Skeletal muscle tissue (tissue), 4 donors: Measurements from ENCODE around the gene PGM5. TPM values are rescaled to one million over a fixed set of nuclear protein-coding genes. Genes with fewer than 3 reads are reported as not detected.

Experiments
- H3K27ac ChIP-seq: one replicate; pipeline ENCODE4 v1.7.0; 2013; ENCODE audit warnings: mild to moderate bottlenecking, low read depth, low read length, inconsistent platforms
- H3K27me3 ChIP-seq, 3 donors: one replicate each; pipeline ENCODE4 v1.7.0; 2013; ENCODE audit warnings: low read length in 3 of 3; ENCODE audit not compliant: control insufficient read depth in 3 of 3, insufficient read depth in 3 of 3
- H3K36me3 ChIP-seq, 3 donors: one replicate each; pipeline ENCODE4 v1.7.0; 2013; ENCODE audit warnings: low read length in 3 of 3; ENCODE audit not compliant: control insufficient read depth in 3 of 3, insufficient read depth in 3 of 3
- H3K4me1 ChIP-seq, 3 donors: one replicate each; pipeline ENCODE4 v1.7.0; 2013; ENCODE audit warnings: low read length in 3 of 3, mild to moderate bottlenecking in 3 of 3; ENCODE audit not compliant: control insufficient read depth in 3 of 3, insufficient read depth in 3 of 3
- H3K4me3 ChIP-seq, 3 donors: one replicate each; pipeline ENCODE4 v1.7.0; 2013; ENCODE audit warnings: low read length in 3 of 3
- H3K9ac ChIP-seq, 3 donors: one replicate each; pipeline ENCODE4 v1.7.0; 2013; ENCODE audit warnings: low read length in 3 of 3, mild to moderate bottlenecking in 3 of 3, moderate library complexity in 2 of 3, low read depth in 1 of 3
- H3K9me3 ChIP-seq, 3 donors: one replicate each; pipeline ENCODE4 v1.7.0; 2013; ENCODE audit warnings: low read length in 3 of 3; ENCODE audit not compliant: control insufficient read depth in 3 of 3
- total RNA-seq: library from RNA; depleted of rRNA; stranded (reverse); fragments of >200 nt; gene quantifications from one replicate; pipeline ENCODE4 v1.2.3, GENCODE V29; 2014
- donor health status: Osteomylitis.

PGM5 gene
- total RNA-seq, 1 donor from 2014 or later, result 69.4 TPM

- H3K36me3 ChIP-seq, result peaks cover 0 to 14% (median 4%) of the 10 kb centered on the region in 3 donors
Observed at GRCh38 chr9:68502279-68502678, 145.9 kb downstream of the PGM5 start.

GRCh38 chr9:68505681-68506409, 149.4 kb downstream of the PGM5 start:
- Histone ChIP-seq H3K27ac (peak overlapping the region; percentile 0), H3K4me1 (peaks cover 7 to 16% (median 15%) of the 10 kb centered on the region in 3 donors), H3K36me3 (peaks cover 0 to 6% (median under 1%) of the 10 kb centered on the region in 3 donors)

More at GRCh38 chr9:68502279-68502678, 145.9 kb downstream of the PGM5 start:
- H3K9ac ChIP-seq, result no peak overlapping the region
- H3K27me3 ChIP-seq, result no peaks in the 10 kb centered on the region
- no peaks in the 10 kb centered on the region for H3K9me3 ChIP-seq
- no peak overlapping the region for H3K4me3 ChIP-seq
- H3K4me1 ChIP-seq, result peaks cover 13 to 24% (median 15%) of the 10 kb centered on the region in 3 donors
- peak overlapping the region; percentile 15 for H3K27ac ChIP-seq

DNA sequence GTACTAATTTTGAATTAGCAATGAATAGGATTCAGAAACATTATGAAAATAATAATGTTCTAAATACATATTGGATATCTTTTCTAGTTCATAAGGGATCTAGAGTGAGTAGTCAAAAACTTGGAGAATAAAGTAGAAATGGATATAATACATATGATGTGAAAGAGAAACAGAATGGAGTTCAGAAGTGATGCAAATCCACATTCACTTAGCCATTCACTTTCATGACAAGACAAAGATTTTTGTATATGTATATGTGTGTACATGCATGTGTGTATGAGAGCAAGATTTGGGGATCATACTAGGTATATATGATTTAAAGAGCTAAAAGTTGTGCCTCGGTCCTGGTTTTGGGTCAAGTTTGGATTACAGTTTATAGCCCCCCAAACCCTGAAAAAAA, 150.1 kb downstream of the PGM5 start:
- Histone ChIP-seq H3K4me3 (no peak overlapping the region), H3K36me3 (peaks cover 0 to 6% (median 0%) of the 10 kb centered on the region in 3 donors), H3K9ac (no peak overlapping the region), H3K27me3 (no peaks in the 10 kb centered on the region), H3K4me1 (peaks cover 1 to 10% (median 7%) of the 10 kb centered on the region in 3 donors), H3K27ac (no peak overlapping the region), H3K9me3 (no peaks in the 10 kb centered on the region)

More at GRCh38 chr9:68505681-68506409, 149.4 kb downstream of the PGM5 start:
- Histone ChIP-seq H3K4me3 (no peak overlapping the region), H3K9ac (no peak overlapping the region), H3K9me3 (no peaks in the 10 kb centered on the region), H3K27me3 (no peaks in the 10 kb centered on the region)

DNA sequence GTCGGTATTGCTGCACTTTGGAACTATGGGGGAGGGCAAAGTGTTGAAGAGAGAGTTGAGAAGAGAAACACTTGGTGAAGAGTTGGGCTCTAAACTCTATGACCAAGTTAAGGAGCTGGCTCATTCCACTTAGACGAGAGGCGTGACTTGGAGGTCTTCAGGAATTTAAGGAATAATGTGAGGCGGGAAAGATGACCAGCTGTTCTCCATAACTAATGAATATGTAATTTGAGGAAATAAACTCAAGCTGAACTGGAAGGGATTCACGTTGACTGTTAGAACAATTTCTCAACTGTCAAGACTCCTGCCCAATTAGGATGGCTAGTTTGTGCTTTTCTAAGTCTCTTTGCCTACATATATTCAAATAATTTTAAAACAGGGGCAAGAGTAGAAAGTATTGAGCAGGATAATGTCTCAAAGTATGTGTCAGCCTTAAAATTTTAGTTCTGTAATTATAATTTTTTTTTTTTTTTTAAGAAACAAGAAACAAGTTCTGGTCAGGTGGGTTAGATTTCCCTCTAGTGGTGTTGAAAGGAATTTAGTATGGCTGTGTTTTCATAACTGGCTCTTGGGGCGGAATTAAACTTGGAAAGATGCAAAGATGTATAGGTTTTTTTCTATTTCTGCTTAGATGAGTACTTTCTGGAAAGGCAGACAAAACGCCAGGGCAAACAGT, 150.9 kb downstream of the PGM5 start:
- no peaks in the 10 kb centered on the region for H3K27me3 ChIP-seq
- H3K4me1 ChIP-seq, result peaks cover 0 to 6% (median 3%) of the 10 kb centered on the region in 3 donors
- H3K4me3 ChIP-seq, result no peak overlapping the region
- H3K36me3 ChIP-seq, result peaks cover 0 to 6% (median 0%) of the 10 kb centered on the region in 3 donors
- H3K9me3 ChIP-seq, result no peaks in the 10 kb centered on the region
- H3K9ac ChIP-seq, result no peak overlapping the region
- H3K27ac ChIP-seq, result no peak overlapping the region

GRCh38 chr9:68507806-68508145, 151.4 kb downstream of the PGM5 start:
- no peaks in the 10 kb centered on the region for H3K9me3 ChIP-seq
- peaks cover 0 to 6% (median 0%) of the 10 kb centered on the region in 3 donors for H3K4me1 ChIP-seq
- H3K27me3 ChIP-seq, result no peaks in the 10 kb centered on the region
- H3K27ac ChIP-seq, result no peak overlapping the region
- H3K9ac ChIP-seq, result no peak overlapping the region
- H3K4me3 ChIP-seq, result no peak overlapping the region
- H3K36me3 ChIP-seq, result peaks cover 0 to 6% (median 0%) of the 10 kb centered on the region in 3 donors

- Histone ChIP-seq H3K27ac (no peak overlapping the region), H3K9ac (no peak overlapping the region), H3K36me3 (peaks cover 0 to 6% (median 0%) of the 10 kb centered on the region in 3 donors), H3K9me3 (no peaks in the 10 kb centered on the region), H3K4me1 (peaks cover 0 to 6% (median 0%) of the 10 kb centered on the region in 3 donors), H3K4me3 (no peak overlapping the region), H3K27me3 (no peaks in the 10 kb centered on the region)
Observed at GRCh38 chr9:68508547-68508946, 152.1 kb downstream of the PGM5 start.

DNA sequence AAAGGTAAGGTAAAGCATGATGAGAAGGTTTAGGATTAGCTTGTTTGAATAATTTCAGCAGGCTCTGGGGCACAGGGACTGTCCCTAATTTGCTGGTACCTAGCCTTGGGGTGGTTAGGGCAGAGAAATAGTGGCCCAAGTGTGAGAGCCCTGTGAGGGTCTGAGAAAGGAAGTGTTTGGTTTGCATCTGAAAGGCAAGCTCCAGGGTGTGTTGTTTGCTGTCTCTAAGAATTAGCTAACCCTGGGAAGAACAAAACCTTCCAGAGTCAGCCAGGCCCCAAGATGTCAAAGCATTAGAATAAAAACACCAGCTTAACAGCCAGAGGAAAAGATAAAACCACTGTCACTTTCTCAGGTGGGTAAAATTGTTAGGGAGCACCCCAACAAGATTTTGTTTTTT, 153.3 kb downstream of the PGM5 start:
- Histone ChIP-seq H3K36me3 (peaks cover 0 to 6% (median 0%) of the 10 kb centered on the region in 3 donors), H3K27ac (no peak overlapping the region), H3K4me3 (no peak overlapping the region), H3K9ac (no peak overlapping the region), H3K4me1 (peaks cover 0 to 6% (median 3%) of the 10 kb centered on the region in 3 donors), H3K9me3 (no peaks in the 10 kb centered on the region), H3K27me3 (no peaks in the 10 kb centered on the region)

DNA sequence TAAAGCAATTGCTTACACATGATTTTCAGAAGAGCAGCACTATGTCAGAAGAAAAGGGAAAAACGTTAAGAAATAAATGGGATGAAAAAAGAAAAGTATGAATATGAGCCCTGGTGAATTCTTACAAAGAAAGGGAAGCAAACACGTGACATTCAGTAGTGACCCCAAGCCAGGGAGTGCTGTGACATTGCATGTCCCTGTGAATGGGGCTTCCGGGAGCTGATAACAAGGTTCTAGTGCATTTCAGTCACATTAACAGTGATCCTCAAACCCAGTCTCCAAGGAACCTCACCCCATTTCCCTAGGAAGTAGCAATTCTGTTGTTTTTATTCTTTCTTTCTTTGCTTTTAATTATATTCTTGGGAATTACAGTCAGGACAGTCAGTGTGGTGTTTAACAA, 157.0 kb downstream of the PGM5 start:
- H3K4me1 ChIP-seq, result peaks cover 0 to 17% (median 10%) of the 10 kb centered on the region in 3 donors
- no peak overlapping the region for H3K4me3 ChIP-seq
- peaks cover 0 to 6% (median 0%) of the 10 kb centered on the region in 3 donors for H3K36me3 ChIP-seq
- H3K27me3 ChIP-seq, result no peaks in the 10 kb centered on the region
- no peak overlapping the region for H3K27ac ChIP-seq
- peaks cover 0 to 5% (median 0%) of the 10 kb centered on the region in 3 donors for H3K9me3 ChIP-seq
- H3K9ac ChIP-seq, result no peak overlapping the region

DNA sequence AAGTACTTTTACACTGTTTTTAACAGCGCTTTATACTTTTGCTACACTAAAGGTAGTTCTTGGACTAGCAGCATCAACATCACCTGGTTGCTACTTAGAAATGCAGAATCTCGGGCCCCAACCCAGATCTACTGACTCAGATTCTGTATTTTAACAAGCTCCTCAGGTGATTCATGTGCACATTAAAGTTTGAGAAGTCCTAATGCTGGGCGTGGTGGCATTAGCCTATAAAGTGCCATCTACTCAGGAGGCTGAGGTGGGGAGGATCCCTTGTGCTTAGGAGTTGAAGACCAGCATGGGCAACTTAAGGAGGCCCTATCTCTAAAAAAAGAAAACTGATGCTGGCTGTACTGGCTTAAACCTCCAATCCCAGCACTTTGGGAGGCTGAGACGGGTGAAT, 157.6 kb downstream of the PGM5 start:
- no peak overlapping the region for H3K27ac ChIP-seq

More for the DNA sequence above, 157.6 kb downstream of the PGM5 start:
- Histone ChIP-seq H3K9me3 (peaks cover 0 to 5% (median 0%) of the 10 kb centered on the region in 3 donors), H3K4me3 (no peak overlapping the region), H3K36me3 (peaks cover 0 to 3% (median 0%) of the 10 kb centered on the region in 3 donors), H3K4me1 (peaks cover 0 to 12% (median 10%) of the 10 kb centered on the region in 3 donors), H3K27me3 (no peaks in the 10 kb centered on the region), H3K9ac (no peak overlapping the region)
